HepG2 (cell line): Measurements from ENCODE around the gene ZCCHC17. TPM values are rescaled to one million over a fixed set of nuclear protein-coding genes. Genes with fewer than 3 reads are reported as not detected.

Experiments used
- ATAC-seq: fragments of 200-7000 bp; cut with Tn5 transposase; 3 replicates; pipeline ENCODE4 v1.9.1; 2020; ENCODE audit warnings: mild to moderate bottlenecking, moderate library complexity
- BruUV-seq: library from RNA; stranded (reverse); fragments of 400-500 nt; replicated peaks from 2 replicates; lab custom pipeline; 2021; lab: Mats Ljungman, UMichigan
- CTCF ChIA-PET: fragments of 300-600 bp; formaldehyde crosslinking; extraction: SDS; loops from one replicate; lab custom pipeline; 2021; ENCODE audit warnings: low total read pairs, inconsistent platforms, low intra/inter-chr PET ratio; lab: Yijun Ruan, JAX
- POLR2A ChIA-PET: fragments of 350-600 bp; sonication (Branson Sonifier 250); formaldehyde crosslinking; loops from one replicate; lab custom pipeline; 2020; ENCODE audit warnings: antibody characterized with exemption, inconsistent platforms; lab: Yijun Ruan, JAX
- DNase-seq: peaks from one replicate; pipeline ENCODE4 v3.0.0-alpha.2; 2015; ENCODE audit warnings: low spot score
- FAIRE-seq: peaks from 3 replicates; lab custom pipeline; 2011; peaks lifted over from hg19 to GRCh38; lab: Jason Lieb, UNC
- H2AFZ ChIP-seq: one replicate; pipeline ENCODE4 v1.6.1; 2011; ENCODE audit warnings: low read length, inconsistent platforms
- H3K27ac ChIP-seq: fragments of 300-600 bp; 3 replicates; pipeline ENCODE4 v1.8.0; 2011; ENCODE audit warnings: mixed run types, mild to moderate bottlenecking, mixed read lengths, low read length, inconsistent platforms; ENCODE audit not compliant: insufficient read depth; ENCODE audit errors: extremely low read length
- H3K27me3 ChIP-seq, 2 experiments: fragments of 200-600 bp in 1 of 2; 2 replicates in 1 of 2; 3 replicates in 1 of 2; pipeline versions ENCODE4 v1.6.0 to v1.8.0; 2011; ENCODE audit warnings: low read length in 2 of 2, mild to moderate bottlenecking in 2 of 2, moderate library complexity in 2 of 2, inconsistent platforms in 1 of 2; ENCODE audit not compliant: insufficient read depth in 2 of 2, control insufficient read depth in 1 of 2
- H3K36me3 ChIP-seq, 2 experiments: fragments of 200-600 bp in 1 of 2; replicated peaks in 1 of 2; 2 replicates in 1 of 2; 3 replicates in 1 of 2; pipeline versions ENCODE4 v1.5.1 to v1.8.0; 2011; ENCODE audit warnings: low read length in 2 of 2, inconsistent platforms in 1 of 2; ENCODE audit not compliant: insufficient read depth in 2 of 2, control insufficient read depth in 1 of 2
- H3K4me1 ChIP-seq: 2 replicates; pipeline ENCODE4 v1.5.1; 2012; ENCODE audit warnings: low read length, inconsistent platforms; ENCODE audit not compliant: insufficient read depth
- H3K4me2 ChIP-seq: 2 replicates; pipeline ENCODE4 v1.6.0; 2011; ENCODE audit warnings: low read depth, low read length, inconsistent platforms
- H3K4me3 ChIP-seq, 3 experiments: fragments of 200-600 bp in 1 of 3; sonication (generic), shearing (Covaris generic) in 1 of 3; replicated peaks in 1 of 3; 2 replicates each; pipeline ENCODE4 v1.5.1; 2011 to 2016; ENCODE audit warnings: low read length in 3 of 3, inconsistent platforms in 2 of 3, low read depth in 2 of 3, mild to moderate bottlenecking in 2 of 3, control low read depth in 1 of 3, mixed read lengths in 1 of 3; ENCODE audit not compliant: insufficient read depth in 1 of 3
- H3K79me2 ChIP-seq: one replicate; pipeline ENCODE4 v1.6.1; 2011; ENCODE audit warnings: low read length, inconsistent platforms; ENCODE audit not compliant: insufficient read depth
- H3K9ac ChIP-seq: 2 replicates; pipeline ENCODE4 v1.6.0; 2011; ENCODE audit warnings: mild to moderate bottlenecking, low read depth, low read length, inconsistent platforms; ENCODE audit not compliant: insufficient read depth
- H3K9me3 ChIP-seq: 2 replicates; pipeline ENCODE4 v1.5.1; 2012; ENCODE audit warnings: mild to moderate bottlenecking, low read length
- H4K20me1 ChIP-seq: 2 replicates; pipeline ENCODE4 v1.6.0; 2011; ENCODE audit warnings: inconsistent platforms, mild to moderate bottlenecking, low read length, moderate library complexity; ENCODE audit not compliant: insufficient read depth
- GFI1 ChIP-seq: sonication (generic); formaldehyde crosslinking; IDR thresholded peaks from 2 replicates; pipeline ENCODE4 v1.5.0; 2020; ENCODE audit warnings: missing genetic modification reagents, mild to moderate bottlenecking, borderline replicate concordance
- IKZF1 ChIP-seq: fragments of 450-650 bp; IDR thresholded peaks from 2 replicates; pipeline ENCODE4 v1.7.1; 2016
- SIN3A ChIP-seq: IDR thresholded peaks from 2 replicates; pipeline ENCODE4 v1.6.1; 2011; ENCODE audit warnings: low read depth, mild to moderate bottlenecking, control low read depth, low read length, borderline replicate concordance
- SMARCE1 ChIP-seq: fragments of 450-650 bp; IDR thresholded peaks from 2 replicates; pipeline ENCODE4 v1.6.1; 2017; ENCODE audit warnings: borderline replicate concordance
- ZMYM2 ChIP-seq: sonication (generic); formaldehyde crosslinking; IDR thresholded peaks from 2 replicates; pipeline ENCODE4 v1.8.0; 2022; ENCODE audit warnings: mild to moderate bottlenecking, missing genetic modification reagents
- ZNF121 ChIP-seq: sonication (generic); formaldehyde crosslinking; IDR thresholded peaks from 2 replicates; pipeline ENCODE4 v1.5.0; 2020; ENCODE audit warnings: mild to moderate bottlenecking, missing genetic modification reagents
- ZNF337 ChIP-seq: sonication (generic); formaldehyde crosslinking; IDR thresholded peaks from 2 replicates; pipeline ENCODE4 v1.5.1; 2020; ENCODE audit warnings: missing genetic modification reagents, low read depth, mild to moderate bottlenecking, borderline replicate concordance
- ZNF350 ChIP-seq: sonication (generic); formaldehyde crosslinking; IDR thresholded peaks from 2 replicates; pipeline ENCODE4 v1.4.0; 2020; ENCODE audit warnings: mild to moderate bottlenecking, low read depth, missing genetic modification reagents, borderline replicate concordance
- ZNF501 ChIP-seq: sonication (generic); formaldehyde crosslinking; IDR thresholded peaks from 2 replicates; pipeline ENCODE4 v1.5.1; 2020; ENCODE audit warnings: mild to moderate bottlenecking, moderate library complexity, missing genetic modification reagents
- ZNF660 ChIP-seq: sonication (generic); formaldehyde crosslinking; IDR thresholded peaks from 2 replicates; pipeline ENCODE4 v1.5.1; 2020; ENCODE audit warnings: mild to moderate bottlenecking, low read depth, missing genetic modification reagents, borderline replicate concordance
- ZNF770 ChIP-seq: sonication (generic); formaldehyde crosslinking; IDR thresholded peaks from 2 replicates; pipeline ENCODE4 v1.5.0; 2020; ENCODE audit warnings: mild to moderate bottlenecking, missing genetic modification reagents
- ZNF788 ChIP-seq: sonication (generic); formaldehyde crosslinking; IDR thresholded peaks from 2 replicates; pipeline ENCODE4 v1.5.0; 2020; ENCODE audit warnings: mild to moderate bottlenecking, missing genetic modification reagents, borderline replicate concordance
- ZSCAN30 ChIP-seq: sonication (generic); formaldehyde crosslinking; IDR thresholded peaks from 2 replicates; pipeline ENCODE4 v1.5.0; 2020; ENCODE audit warnings: mild to moderate bottlenecking, missing genetic modification reagents
- WGBS: methylation state at CpG from one replicate; pipeline ENCODE4 v1.1.6; 2017; ENCODE audit warnings: low lambda C conversion rate; 5-methylcytosine and 5-hydroxymethylcytosine counted together
- in situ Hi-C: cut with HindIII; loops from 2 replicates; pipeline ENCODE4 v1.10.0; 2017; ENCODE audit warnings: low pct_unique_long_range_greater_than_20kb; ENCODE audit not compliant: extremely low pct_ligation_motif_present
- intact Hi-C: fragments of 100-400 bp; cut with micrococcal nuclease; formaldehyde crosslinking; loops from one replicate; pipeline ENCODE4 v1.10.0; 2022; ENCODE audit not compliant: unreplicated experiment
- polyA plus RNA-seq, 8 experiments: library from polyadenylated mRNA; depleted of rRNA in 3 of 8; stranded (reverse) in 7 of 8; unstranded in 1 of 8; fragments of >200 nt; fragmentation: Illumina TruSeq in 4 of 8; extraction: Trizol in 4 of 8; gene quantifications; 2 replicates each; pipeline versions ENCODE4 v1.2.1 to v1.2.3, GENCODE V29; 2011 to 2016; ENCODE audit warnings: low read depth in 4 of 8, missing spikeins in 1 of 8, mixed read lengths in 1 of 8; ENCODE audit not compliant: insufficient read depth in 1 of 8
- total RNA-seq, 5 experiments: library from RNA; depleted of rRNA; stranded (reverse); fragments of >200 nt; fragmentation: Illumina TruSeq; extraction: Trizol; gene quantifications; 2 replicates each; pipeline ENCODE4 v1.2.3, GENCODE V29; 2016; ENCODE audit warnings: low read depth in 1 of 5
- TF ChIP-seq, protein P1 (sequence below): sonication (generic); formaldehyde crosslinking; IDR thresholded peaks from 2 replicates; pipeline ENCODE4 v1.4.0; 2020; ENCODE audit warnings: mild to moderate bottlenecking, missing genetic modification reagents, borderline replicate concordance

The ZCCHC17 gene
- total and polyA plus RNA-seq, 2 of the 13 experiments (the other 11 are each of a cell fraction or from before 2014, with no cell fraction given): 20.5 to 53.0 TPM

GRCh38 chr1:31302709-31303441 lies 6.0 kb downstream of the ZCCHC17 start:
- DNase-seq (no peak), ATAC-seq (no peak), FAIRE-seq (no peak)
- H3K4me2 ChIP-seq: no peak overlapping the region
- no peak overlapping the region for H3K4me3 ChIP-seq
- BruUV-seq: no TSS peak
- POLR2A ChIA-PET: no interaction called here
- H3K4me1 ChIP-seq: peaks cover 28% of the 10 kb centered on the region
- 85% methylated on average over 7 of the region's 7 CpGs for WGBS
- no peak overlapping the region for H2AFZ ChIP-seq
- H3K9ac ChIP-seq: no peak overlapping the region
- peaks cover 0 to 1% of the 10 kb centered on the region in 2 experiments; a peak in 1 of 5 replicates for H3K36me3 ChIP-seq
- no peaks in the 10 kb centered on the region for H4K20me1 ChIP-seq
- H3K27me3 ChIP-seq: no peaks in the 10 kb centered on the region
- no peak for TF ChIP-seq ZNF337
- TF ChIP-seq ZNF121: peak; percentile 59; the same call in 1 of the 2 replicates
- no peak for TF ChIP-seq ZNF350
- no peak for TF ChIP-seq ZNF501
- TF ChIP-seq ZNF770 (CRISPR knock-in tag): peak; percentile 60; the same call in 1 of the 2 replicates
- TF ChIP-seq, all 625 proteins: peak for 2
- H3K9me3 ChIP-seq: no peaks in the 10 kb centered on the region
- no peak overlapping the region for H3K27ac ChIP-seq
- CTCF ChIA-PET: no interaction called here
- in situ Hi-C loops (no loop called here), intact Hi-C loops (no loop called here)
- peaks cover 36% of the 10 kb centered on the region for H3K79me2 ChIP-seq

- WGBS: 95% methylated on average over 3 of the region's 3 CpGs
- ATAC-seq (no peak), FAIRE-seq (no peak), DNase-seq (no peak)
- H3K9ac ChIP-seq: no peak overlapping the region
- ChIA-PET CTCF (no interaction called here), POLR2A (interaction anchor here (1.7 kb wide), 1 partner anchor 10 kb away, joined by 8 read pairs; the partner anchor contains the start of genes SNRNP40 and ZCCHC17)
- H3K79me2 ChIP-seq: peaks cover 11% of the 10 kb centered on the region
- no peaks in the 10 kb centered on the region for H3K9me3 ChIP-seq
- H3K4me2 ChIP-seq: no peak overlapping the region
- H3K4me1 ChIP-seq: no peaks in the 10 kb centered on the region
- no peaks in the 10 kb centered on the region for H4K20me1 ChIP-seq
- no peak overlapping the region for H3K27ac ChIP-seq
- no TSS peak for BruUV-seq
- peaks cover 1 to 19% of the 10 kb centered on the region in 2 experiments; a peak in 3 of 5 replicates for H3K36me3 ChIP-seq
- H3K27me3 ChIP-seq: no peaks in the 10 kb centered on the region
- H3K4me3 ChIP-seq: no peak overlapping the region
- in situ Hi-C loops: no loop called here
- no peak overlapping the region for H2AFZ ChIP-seq
- intact Hi-C loops: no loop called here
- TF ChIP-seq ZMYM2 (CRISPR knock-in tag): no peak
- TF ChIP-seq, protein P1, sequence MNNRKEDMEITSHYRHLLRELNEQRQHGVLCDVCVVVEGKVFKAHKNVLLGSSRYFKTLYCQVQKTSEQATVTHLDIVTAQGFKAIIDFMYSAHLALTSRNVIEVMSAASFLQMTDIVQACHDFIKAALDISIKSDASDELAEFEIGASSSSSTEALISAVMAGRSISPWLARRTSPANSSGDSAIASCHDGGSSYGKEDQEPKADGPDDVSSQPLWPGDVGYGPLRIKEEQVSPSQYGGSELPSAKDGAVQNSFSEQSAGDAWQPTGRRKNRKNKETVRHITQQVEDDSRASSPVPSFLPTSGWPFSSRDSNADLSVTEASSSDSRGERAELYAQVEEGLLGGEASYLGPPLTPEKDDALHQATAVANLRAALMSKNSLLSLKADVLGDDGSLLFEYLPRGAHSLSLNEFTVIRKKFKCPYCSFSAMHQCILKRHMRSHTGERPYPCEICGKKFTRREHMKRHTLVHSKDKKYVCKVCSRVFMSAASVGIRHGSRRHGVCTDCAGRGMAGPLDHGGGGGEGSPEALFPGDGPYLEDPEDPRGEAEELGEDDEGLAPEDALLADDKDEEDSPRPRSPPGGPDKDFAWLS (CRISPR knock-in tag): no peak
- no peak for TF ChIP-seq ZNF660
- no peak for TF ChIP-seq ZNF788 (CRISPR knock-in tag)
- no peak for TF ChIP-seq SMARCE1
- no peak for TF ChIP-seq IKZF1
- TF ChIP-seq GFI1 (CRISPR knock-in tag): no peak
- TF ChIP-seq ZSCAN30 (CRISPR knock-in tag): no peak
- TF ChIP-seq SIN3A: no peak
Measured at GRCh38 chr1:31306278-31306677, 9.4 kb downstream of the ZCCHC17 start.
